Islet of Langerhans (tissue), 1 donor: ENCODE measurements around the gene RPGRIP1L.
A peak's percentile ranks its signal among the peaks of the same experiment; 100 is the strongest.

Source experiments
- FAIRE-seq: peaks from one replicate; lab custom pipeline; 2011; peaks lifted over from hg19 to GRCh38; lab: Jason Lieb, UNC

RPGRIP1L gene

DNA sequence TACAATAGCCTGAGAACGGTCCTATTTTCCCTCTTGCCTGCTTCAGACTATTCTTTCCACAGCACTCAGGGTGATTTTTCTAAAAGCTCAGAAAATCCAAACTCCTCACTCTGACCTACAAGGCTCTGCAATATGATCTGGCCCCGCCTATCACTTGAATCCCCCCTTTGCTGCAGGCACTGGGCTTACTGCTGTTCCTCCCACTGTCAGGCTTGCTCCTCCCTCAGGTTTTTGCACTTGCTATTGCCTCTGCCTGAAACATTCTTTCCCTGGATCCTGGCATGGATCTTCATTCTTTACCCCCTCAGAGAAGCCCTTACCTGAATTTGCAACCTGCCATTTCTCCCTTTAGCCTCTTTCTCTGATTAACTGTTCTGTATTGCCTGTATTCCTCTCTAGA lies 52.3 kb downstream of the RPGRIP1L start:
- FAIRE-seq = no peak

DNA sequence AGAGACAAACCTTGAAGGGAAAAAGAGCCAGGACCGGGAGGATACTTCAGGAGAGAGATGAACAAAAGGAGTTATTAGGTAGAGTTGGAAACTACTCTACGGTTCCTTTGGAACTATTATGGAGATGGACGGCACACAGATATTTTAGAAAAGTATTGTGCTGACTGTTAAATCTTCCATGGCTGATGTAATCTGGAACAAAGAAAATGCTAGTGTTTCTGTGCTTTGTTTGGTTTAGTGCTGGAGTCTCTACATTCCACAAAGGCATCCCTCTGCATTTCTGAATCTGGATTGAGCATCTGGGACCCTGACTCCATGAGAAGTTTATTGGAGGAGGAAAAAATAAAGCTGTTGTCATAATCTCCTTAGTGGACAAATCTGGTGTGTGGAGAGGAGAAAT lies 57.2 kb downstream of the RPGRIP1L start:
- no peak for FAIRE-seq

DNA sequence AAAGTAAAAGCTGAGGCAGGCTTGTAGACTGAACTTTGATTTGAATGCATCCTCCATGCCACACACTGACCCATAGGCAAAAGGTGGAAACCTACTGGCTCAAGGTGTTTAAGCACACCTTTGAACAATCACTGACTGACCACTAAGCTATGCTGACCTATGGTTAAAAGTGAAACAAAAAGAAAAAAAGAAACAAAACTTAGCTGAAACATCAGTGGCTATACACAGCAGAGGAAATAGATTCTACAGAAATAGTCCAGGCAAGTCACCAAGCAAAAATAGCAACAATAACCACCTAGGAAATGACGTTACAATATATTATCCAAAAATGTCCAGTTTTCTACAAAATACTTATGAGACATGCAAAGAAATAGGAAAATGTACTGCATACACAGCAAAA lies 60.2 kb downstream of the RPGRIP1L start:
- no peak for FAIRE-seq

DNA sequence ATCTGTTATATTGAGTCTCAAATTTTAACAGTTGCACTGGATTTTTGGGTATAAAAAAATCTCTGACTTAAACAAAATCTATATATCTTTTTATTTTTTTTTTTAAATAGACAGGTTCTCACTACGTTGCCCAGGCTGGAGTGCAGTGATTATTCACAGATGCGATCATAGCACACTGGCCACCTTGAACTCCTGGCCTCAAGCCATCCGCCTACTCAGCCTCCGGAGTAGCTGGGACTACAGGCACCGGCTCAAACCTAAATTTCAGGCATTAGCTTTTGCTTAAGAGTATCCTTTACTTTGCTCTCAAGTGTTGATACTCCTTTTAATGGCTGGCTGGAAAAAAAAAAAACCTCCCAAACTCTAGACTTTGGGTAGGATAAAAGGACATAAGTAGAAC lies 61.6 kb downstream of the RPGRIP1L start:
- FAIRE-seq = no peak

DNA sequence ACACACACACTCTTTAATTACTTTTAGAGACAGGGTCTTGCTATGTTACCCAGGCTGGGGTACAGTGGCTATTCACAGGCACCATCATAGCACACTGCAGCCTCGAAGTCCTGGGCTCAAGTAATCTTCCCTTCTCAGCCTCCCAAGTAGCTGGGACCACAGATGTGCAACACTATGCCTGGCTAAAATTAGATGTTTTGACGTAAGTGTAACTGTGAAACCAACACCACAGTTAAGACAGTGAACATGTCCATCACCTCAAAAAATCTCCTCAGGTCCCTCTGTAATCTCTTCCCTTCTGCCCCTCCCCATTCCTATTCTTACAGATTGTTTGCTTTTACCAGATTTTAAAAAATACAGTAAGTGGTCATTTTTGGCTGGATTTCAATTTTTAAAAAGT lies 66.7 kb downstream of the RPGRIP1L start:
- no peak for FAIRE-seq

DNA sequence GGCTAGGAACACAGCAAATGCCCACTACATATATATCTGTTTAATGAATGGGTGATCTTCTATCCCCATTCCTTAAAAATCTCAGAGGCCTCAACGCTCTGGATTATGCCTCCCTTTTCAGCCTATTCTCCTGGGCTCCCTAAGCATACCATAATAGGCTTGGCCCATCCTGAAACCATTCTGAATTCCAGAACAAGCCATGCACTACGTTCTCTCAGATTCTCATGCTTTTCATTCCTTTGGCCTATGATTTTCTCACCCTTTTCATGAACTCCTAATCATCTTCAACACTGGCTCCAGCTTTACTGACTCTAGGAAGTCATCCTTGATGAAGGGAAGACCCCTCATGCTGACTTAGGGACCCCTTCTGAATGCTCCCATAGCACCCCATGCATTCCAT lies 71.1 kb downstream of the RPGRIP1L start:
- no peak for FAIRE-seq

DNA sequence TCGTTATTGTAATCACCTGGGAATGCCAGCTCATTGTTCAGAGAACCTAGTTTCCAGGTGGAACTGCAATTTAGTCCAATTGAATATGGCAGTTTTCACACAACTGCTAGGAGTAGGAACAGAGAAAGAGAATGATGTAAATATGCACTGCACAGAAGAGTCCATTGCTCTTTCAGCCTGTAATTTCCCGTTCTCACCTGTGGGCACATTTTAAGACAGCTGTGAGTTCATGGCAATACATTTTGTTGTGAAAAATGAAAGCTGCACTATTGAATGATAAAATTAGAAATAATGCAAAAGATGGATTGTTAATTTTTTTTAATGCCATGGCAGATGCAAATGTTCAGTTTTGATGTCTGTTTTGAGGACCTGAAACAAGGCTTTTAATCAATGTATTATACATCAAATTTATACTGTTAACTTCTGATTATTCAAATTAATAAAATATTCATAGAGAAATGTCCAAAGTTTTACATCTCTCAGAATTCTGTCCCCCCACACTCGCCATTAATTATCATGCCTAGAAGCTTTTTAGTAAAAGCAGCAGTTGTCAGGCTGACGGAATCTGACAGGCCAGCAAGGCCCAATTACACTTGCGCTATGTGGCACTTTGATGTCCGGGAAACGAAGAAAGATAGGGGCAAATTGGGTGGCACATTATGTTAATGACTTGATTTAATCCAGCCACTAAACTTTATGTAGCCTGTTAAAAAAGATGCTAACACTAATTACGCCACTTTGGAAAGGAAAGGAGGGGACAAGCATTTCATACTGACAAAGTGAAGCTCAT lies 72.2 kb downstream of the RPGRIP1L start:
- FAIRE-seq = no peak

DNA sequence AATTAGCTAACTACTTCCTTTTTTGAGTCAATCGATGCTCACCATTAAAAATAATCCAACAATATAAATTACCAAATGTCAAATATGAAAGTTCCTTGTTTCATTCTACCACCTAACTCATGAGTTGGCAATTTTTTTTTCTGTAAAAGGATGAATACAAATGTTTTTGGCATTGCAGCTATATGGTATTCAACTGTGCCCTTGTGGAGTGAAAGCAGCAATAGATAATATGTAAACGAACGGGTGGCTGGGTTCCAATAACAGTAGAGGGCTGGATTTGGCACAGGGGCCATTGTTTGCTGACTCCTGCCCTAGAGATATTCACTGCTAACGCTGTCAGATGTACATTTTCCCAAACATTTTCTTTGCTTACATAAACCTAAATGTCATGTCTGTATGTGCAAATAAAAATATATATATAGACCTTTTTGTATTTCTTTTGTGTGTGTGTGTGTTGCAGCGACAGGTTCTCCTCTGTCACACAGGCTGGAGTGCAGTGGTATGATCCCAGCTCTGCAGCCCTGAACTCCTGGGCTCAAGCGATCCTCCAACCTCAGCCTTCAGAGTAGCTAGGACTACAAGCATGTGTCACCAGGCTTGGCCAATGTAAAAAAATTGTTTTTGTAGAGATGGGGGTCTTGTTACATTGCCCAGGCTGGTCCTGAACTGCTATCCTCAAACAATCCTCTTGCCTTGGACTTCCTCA lies 73.9 kb downstream of the RPGRIP1L start:
- FAIRE-seq = no peak

DNA sequence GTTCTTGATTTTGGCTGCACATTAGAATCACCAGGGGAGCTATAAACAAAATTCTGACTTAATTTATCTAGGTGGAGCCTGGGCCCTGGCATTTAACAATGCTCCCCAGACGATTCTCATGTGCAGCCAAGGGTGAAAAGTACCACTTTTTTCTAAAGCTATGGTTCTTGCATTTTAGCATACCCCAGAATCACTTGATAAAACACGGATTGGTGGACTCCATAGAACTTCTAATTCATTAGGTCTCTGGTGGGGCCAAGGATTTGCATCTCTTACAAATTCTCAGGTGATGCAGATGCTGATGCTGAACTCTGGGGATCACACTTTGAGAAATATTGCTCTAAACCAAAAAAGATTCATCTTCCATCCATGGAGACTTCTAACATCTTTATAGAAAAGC lies 74.5 kb downstream of the RPGRIP1L start:
- FAIRE-seq = no peak

DNA sequence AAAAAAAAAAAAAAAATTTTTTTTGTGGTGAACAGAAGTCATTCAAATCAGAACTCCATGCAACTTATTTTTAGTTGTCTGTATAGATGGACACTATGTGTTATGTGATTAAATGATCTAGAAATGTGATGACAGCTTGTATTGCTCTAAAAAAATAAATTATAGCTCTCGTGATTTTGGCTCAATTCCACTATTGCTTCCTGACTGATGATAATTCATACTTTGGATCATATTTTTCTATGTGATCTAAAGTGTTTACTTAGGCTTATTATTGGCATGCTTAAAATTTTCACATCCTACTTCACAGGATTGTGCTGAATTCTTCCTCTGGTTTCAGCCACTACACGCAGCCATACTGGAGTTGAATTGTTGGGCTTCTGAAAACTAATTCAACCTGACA lies 76.8 kb downstream of the RPGRIP1L start:
- FAIRE-seq = no peak

DNA sequence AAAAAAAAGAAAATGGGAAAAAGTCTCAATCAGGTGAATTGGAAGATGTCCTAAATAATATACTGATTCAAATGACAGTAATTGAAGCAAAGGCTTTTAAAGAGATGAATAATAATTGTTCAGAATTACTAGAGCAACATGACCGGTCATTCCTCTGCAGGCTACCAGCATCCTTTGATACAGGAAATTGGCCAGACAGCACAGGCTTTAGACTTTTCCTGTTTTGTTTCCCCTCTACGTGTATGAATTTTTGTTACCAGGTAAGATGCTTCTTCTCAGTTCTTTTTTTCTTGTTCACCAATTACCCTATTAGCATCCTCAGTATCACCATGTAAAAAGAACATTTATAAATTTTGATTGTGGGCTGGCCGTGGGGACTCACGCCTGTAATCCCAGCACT lies 77.5 kb downstream of the RPGRIP1L start:
- FAIRE-seq = peak; percentile 27

DNA sequence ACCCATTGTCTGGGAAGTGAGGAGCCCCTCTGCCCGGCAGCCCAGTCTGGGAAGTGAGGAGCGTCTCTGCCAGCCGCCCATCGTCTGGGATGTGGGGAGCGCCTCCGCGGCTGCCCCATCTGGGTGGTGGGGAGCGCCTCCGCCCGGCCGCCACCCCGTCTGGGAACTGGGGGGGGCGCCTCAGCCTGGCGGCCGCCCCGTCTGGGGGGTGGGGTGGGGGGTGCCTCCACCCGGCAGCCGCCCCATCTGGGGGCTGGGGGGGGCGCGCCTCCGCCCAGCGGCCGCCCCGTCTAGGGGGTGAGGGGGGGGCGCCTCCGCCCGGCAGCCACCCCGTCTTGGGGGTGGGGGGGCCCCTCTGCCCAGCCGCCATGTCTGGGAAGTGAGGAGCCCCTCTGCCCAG lies 78.4 kb downstream of the RPGRIP1L start:
- FAIRE-seq = no peak

DNA sequence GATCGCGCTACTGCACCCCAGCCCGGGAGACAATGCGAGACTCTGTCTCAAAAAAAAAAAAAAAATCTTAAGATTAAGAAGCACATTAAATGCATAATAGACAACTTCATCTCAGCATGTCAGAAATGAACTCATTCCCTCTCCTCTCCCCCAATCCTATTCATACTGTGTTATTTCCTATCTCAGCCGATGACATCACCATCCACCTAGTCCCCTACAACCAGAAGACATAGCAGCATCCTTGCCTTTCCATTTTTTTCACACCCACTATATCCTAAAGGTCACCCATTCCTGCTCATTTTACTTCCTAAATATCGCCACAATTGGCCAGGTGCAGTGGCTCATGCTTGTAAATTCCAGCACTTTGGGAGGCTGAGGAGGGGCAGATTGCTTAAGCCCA lies 81.3 kb downstream of the RPGRIP1L start:
- FAIRE-seq = no peak

DNA sequence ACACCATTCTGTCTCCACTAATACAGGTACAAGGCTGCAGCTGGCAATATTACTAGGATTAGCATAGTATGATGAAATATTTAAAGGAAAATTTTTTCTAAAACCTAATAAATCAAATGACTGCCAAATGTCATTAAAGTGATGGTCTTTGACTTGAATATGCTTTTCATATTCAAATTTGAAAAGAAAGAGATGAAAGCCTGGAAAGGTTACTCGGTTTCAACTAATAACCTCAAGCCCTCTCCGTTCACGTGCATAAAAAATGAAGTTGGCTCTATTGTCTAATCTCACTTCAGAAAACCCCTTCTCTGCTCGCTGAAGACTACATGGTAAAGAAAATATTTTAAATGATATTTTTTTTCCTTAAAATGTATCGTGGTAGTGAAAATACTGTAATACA lies 83.2 kb downstream of the RPGRIP1L start:
- FAIRE-seq = no peak

DNA sequence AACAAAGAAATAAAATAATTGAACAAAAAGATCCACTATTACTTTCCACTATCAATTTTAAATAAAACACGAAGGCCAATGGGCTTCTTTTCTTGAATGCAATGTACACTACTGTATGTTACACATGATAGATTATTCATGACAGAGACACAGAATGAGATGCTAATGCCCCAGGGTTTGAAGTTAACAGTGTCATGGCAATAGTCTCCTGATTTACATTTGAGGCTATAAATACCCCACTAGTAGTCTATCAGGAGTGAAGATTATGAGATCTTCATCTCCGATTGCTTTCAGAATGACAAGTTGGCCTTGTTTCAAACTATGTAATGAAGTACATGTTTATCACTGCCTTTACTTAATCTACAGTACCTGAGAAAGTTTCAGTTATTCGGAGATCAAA lies 84.4 kb downstream of the RPGRIP1L start:
- no peak for FAIRE-seq

DNA sequence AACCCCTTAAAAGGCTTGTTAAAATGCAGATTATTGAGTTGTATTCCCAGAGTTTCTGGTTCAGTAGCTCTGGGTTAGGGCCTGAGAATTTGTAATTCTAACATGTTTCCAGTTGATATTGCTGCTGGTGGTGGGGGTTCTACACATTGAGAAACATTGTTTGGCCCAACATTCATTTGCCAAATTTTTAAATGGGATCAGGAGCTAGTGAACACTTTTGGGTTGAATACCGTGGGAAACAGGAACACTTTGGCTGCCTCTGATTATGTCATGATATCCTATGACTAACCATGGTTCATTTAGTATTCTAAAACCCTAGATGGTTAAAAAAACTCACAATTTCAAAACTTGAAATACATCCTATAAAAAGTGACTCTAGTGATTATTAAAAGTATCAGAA lies 89.3 kb downstream of the RPGRIP1L start:
- no peak for FAIRE-seq

DNA sequence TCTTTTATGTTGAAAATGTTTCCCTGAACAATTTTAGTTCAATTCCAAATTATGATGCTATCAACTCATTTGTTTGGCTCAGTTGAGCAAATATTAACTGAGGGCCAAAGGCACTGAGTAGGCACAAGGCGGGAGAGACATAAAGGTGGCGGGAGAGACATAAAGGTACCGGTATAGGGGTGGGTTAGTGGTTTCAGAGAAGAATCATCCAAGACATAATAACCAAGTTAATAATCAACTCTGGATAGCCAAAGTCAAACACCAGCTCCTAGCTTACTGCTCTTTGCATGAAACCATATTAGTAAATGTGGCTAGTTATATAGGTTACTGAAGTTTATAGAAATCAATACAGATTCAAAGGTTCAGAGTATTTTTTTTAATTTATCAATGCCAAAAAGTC lies 91.7 kb downstream of the RPGRIP1L start:
- FAIRE-seq = no peak

DNA sequence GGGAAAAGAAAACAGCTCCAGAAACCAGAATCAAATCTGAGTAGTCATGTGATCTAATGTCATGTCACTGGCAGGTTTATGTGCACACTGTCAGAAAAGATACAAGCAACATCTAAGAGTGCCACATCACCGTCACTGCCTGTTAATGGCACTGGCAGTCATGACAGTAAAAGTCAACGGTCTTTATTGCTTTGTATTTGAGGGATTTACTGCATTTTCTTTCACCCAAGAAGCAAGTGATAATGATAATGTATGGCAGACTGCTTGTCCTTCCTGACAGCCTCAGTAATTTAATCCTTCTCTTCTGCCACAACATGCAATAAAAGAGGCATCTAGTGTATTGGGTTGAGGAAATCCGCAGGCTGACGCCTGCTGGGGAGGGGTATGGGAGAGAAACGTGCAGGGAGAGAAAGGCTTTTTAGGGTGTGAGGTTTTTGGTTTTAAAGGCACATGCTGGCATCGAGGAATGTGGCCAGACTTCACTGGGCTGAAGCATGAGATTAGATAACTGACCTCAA lies 92.4 kb downstream of the RPGRIP1L start:
- FAIRE-seq = no peak

DNA sequence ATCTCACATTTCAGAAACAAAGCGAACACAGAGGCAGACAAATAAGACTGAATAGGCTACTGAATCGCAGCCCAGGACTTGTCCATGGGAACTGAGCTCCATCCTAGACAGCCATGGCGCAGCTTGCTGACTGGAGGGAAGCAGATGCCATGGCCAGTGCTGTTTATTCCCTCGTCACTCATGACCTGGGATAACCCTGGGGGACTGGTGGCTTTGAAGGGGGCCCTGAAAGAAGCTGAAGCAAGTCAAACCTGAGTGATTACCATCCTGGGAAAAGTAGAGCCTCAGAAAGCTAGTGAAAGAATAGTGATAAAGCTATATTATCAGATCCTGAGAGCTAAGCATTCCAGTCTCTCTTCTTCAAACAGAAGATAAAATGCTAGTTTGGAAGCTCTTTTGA lies 94.1 kb downstream of the RPGRIP1L start:
- FAIRE-seq = no peak

DNA sequence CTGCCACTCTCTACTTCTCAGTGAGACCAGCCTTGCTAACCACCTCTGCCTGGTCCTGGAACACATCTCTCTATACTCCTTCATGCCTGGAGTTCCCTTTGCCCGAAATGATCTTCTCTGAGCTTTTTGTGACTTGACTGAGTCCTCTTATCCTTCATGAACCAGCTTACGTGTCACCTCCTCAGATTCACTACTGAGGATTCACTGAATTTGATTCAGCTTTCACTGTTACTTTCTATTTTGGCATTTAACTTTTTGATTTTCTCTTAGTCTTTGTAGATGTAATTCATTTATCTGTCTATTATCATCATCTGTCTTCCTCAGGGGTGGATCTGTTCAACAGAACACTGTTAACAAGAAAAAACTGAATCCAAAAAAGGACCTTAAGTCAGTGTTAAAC lies 95.6 kb downstream of the RPGRIP1L start:
- FAIRE-seq = no peak

DNA sequence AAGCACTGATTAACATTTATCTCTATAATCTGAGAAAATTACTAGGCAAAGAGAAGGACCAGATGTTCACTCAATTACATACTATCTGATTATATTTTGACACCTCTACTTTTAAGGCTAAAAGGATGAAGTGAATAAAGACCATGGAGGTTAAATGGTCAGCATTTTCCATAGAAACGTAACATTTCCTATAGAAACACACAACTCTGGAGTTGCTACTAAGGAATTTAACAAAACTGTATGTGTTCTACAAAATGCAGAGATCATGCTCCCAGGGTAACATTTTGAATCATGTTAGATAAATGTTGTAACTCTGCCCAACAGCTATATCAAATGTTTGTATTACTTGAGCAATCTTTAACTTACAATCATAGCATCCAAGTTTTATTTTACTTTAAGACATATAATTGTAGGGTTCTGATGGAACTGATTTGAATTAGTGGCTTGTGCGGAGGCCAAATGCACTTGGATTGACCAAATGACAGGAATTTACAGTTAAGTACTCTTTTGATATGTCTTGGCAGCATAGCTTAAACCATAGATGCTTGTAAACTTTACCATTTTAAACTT lies 97.7 kb downstream of the RPGRIP1L start:
- FAIRE-seq = no peak

DNA sequence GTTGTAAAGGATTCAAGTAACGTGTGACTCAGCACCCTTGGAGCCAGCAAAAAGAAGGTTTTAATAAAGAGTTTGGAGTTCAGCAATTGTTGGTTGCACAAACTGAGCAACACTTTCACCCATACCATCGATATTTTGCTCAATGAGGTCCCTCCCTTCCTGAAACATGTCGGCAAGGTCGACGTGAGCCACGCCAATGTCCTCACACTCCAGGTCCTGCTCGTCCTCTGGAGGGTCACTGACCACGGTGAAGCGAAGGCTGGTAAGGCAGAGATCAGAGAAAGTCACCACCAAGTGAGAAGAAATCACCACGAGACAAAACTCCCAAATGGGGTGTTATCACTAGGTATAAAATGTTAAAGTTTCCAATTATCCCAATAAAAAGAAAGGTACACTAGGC lies 98.3 kb downstream of the RPGRIP1L start:
- no peak for FAIRE-seq

DNA sequence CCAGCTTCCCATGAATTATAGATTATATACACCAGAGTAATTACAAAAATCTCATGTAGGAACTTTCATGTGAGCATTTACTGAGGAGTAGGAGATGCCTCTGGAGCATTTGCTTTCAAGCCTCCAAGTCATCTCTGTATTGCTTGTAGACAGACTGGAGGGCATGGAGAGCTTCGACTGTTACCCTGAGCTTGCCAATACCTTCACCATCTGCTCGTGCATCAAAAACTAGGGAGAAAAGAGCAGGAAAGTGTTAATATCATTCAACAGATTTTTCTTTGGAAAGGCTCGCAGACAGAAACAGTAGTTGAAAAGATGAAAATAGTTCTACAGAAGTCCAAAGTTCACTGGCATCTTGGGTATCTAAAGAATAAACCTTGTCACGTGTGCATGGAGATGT lies 101.7 kb downstream of the RPGRIP1L start:
- no peak for FAIRE-seq

DNA sequence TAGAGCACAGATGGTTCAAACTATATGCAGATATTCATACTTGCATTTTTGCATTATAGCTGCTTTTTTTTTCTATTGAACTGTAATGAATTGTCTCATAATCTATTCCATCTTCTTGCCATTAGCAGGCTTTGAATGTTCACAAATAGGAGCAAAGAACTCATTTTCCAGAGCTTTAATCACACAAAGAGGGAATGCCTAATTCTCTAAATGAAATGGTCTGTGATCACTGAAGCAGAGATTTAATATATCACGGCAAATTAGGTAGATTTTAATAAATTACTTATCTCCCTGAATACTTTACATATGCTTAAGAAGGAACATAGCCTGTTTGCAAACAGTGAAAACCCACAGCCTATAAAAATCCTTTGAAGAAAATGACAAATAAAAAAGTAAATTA lies 103.0 kb downstream of the RPGRIP1L start:
- FAIRE-seq = no peak
